Stimulated activated CD4-positive, alpha-beta T cell treated with anti-CD3 and anti-CD28 coated beads, Interleukin-15, amount 100 ng/mL, for 48 hours (primary cell): ENCODE data around the gene MUC20.

Experiments used
- DNase-seq, 2 donors: peaks; one replicate each; pipeline ENCODE4 v3.0.0-alpha.2; 2020; ENCODE audit warnings: low read depth in 2 of 2

The MUC20 gene

DNA sequence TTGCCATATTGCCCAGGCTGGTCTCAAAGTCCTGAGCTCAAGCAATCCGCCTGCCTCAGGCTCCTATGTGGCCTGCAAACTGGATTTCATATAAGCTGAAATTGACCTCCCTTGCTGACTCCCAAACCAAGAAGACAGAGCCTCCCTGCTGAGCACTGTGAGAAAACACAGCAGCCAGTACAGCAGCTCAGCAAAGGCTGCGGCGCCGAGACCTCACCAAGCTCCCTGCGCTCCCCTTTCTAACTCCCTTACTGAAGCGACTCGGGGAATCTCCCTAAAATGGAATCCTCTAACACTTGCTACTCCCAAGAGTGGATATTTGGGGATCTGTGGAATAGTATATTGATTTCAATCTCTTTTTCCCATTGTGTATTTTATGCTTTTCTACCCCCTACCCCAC, 34.6 kb downstream of the MUC20 start:
- DNase-seq: no peak

DNA sequence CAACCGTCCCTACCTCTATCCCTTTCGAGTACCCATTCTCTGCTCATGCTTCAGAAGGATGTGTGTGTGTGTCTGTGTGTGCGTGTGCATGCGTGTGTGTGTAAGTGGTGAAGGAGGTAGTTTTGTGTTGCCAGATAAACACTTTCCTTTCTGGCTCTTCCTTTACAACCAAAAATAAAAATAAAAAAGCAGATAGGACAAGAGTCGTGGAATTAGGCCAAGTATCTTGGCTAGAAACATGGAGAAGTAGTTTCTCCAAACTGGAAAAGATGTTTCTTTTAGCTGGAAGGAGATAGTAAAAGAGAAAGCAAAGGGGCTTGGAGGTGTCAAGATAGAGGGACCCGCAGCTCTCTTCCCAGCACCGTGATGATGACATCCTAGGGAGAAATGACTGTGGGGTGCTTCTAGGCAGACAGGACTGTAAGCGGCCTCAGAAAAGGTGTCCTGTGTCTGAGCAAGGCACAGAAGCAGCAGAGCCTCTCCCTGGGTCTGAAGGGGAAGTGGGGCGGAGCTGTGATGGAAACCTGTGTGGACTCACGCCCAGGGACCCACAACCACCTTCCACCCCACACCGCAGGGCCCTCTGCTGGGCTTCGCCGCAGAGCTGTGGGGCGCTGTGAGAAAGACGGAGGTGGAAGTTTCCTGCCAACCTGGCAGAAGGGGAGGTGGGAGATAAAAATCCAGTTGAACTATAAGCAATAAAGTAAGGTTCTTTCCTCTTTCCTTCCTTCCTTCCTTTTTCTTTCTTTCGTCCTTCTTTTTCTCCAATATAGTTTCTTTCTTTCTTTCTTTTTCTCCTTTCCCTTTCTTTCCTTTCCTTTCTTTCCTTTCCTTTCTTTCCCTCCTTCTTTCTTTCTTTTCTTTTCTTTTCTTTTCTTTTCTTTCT, 35.3 kb downstream of the MUC20 start:
- DNase-seq: peak in 1 of 2 donors; percentile 12

DNA sequence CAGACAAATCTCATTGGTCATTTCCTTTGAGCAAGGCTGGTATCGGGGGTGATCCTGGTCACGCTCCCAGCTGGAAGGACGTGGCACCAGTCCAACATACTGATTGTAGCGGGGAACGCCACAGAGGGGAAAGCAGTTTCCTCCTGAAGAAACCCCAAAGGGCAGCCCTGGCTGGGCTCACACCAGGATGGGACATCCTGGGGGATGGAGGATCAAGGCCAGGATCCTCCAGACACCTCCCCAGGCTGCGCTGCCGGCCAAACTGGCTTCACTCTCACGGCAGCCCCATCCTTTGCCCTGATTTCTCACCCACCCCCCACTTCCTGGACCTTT, 36.6 kb downstream of the MUC20 start:
- no peak for DNase-seq

DNA sequence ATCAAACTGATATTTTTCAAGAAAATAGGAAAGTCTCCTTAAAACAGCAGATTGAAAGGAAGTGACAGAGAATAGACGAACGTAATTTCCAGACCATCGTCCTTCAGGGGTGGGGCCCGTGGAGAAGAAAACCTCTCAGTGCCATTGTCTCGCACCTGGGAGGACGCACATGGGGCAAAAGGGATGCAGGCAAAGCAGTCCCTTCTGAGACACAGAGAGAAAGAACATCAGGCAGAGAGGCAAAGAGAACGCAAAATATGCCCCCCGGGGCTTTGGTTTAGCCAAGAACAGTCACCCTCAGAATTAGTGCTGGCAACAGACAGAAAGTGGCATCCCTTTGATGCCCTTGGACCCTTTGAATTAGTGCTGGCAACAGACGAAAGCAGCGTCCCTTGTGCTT, 37.0 kb downstream of the MUC20 start:
- no peak for DNase-seq

DNA sequence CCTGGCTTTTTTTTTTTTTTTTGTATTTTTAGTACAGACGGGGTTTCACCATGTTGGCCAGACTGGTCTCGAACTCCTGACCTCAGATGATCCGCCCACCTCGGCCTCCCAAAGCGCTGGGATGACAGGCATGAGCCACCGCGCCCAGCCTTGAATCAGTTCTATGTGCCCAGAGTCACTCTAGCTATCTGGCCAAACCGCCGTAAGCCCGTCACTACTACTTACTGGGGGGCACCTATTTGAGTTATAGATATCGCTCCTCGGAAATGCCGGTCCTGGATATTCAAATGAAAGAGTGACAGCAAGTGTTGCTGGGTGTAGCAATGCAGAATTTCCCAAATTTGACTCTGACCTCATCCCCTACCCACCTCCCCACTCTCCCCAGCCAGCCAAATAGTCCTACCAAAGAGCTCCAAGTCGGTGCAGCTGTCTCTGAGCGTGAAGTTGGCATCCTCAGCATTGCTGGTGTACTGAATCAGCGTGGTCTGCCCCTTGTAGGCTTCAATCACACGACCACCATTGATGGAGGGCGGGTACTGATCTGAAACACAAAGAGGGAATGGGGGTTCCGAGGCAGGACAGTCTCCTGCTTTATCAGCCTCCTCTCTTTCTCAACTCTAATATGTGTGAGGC, 38.1 kb downstream of the MUC20 start:
- no peak for DNase-seq

DNA sequence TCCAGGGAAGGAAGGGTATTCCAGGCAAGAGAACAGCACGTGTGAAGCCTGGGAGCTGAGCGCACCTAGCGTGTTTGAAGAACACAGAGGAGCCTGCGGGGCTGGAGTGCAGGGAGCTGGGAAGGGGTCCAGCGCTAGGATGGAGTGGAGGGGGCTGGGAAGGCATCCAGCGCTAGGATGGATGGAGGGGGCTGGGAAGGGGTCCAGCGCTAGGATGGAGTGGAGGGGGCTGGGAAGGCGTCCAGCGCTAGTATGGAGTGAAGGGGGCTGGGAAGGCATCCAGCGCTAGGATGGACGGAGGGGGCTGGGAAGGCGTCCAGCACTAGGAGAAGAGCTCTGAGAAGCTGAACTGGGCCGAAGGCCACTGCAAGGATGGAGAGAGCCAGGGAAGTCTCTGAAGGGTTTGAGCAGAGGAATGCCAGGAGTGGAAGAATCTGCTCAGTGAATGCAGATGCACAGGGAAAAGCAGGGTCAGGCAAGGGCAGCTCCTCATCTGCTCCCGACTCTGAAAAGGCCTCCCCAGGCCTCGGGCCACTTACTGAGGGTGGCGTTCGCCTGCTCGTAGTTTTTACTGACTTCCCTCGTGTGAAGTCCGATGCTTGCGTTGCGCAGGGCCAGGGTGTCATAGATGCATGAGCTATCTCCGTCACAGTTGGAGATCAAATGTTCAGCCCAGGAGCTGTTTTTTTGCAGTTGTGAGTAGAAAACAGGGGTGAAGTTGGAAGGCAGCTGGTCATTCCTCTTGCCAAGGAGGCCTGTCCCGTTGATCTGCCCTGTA, 39.8 kb downstream of the MUC20 start:
- DNase-seq: no peak

DNA sequence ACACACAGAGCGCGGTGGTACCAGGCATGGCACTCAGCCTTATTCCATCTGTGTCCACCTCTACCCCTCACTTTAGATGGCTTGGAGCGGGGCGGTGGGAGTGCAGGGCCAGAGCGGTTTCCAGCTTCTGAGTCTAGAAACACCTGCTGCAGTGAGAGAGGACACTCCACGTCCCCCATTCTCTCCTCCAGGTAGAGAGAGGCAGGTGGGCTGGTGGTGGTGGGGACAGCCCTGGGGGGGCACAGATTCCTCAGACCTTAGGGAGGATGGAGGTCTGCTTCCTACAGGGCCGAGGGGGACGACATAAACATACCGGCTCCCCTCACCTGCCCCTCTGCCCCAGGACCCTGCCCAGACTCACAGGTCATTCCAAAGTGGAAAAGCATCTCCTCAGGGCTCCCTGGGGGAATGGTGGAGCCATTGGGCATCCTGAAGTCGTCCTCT, 40.4 kb downstream of the MUC20 start:
- no peak for DNase-seq

DNA sequence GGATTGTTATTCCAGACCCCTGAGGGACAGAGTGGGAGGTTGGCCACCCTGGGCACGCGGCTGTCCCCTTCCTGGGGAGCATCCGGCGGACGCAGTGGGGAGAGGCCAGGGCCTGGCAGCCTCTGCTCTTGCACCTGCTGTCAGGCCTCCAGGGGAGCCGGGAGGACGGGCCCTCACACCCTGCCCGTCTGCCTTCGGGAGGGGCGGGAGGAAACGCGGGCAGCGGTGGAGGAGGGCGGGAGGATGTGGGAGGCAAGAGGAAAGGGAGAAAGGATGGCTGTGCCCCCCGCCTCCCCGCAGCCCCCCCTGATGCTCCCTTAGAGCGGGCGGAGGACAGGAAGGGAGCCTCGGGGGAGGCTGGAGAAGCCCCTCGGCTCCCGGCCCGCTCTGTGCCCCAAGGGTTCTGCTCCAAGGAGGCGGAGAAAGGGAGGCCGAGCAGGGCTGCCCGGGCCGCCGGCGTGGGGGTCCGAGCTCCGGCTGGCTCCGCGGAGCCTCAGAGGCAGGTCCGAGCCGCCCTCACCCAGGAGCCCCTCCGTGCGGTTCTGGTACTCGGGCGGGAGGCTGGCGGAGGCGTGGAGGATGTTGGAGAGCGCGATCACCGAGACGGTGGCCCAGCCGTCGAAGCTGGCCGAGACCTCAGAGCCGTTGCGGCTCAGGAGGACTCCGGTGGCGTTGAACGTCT, 40.9 kb downstream of the MUC20 start:
- no peak for DNase-seq

DNA sequence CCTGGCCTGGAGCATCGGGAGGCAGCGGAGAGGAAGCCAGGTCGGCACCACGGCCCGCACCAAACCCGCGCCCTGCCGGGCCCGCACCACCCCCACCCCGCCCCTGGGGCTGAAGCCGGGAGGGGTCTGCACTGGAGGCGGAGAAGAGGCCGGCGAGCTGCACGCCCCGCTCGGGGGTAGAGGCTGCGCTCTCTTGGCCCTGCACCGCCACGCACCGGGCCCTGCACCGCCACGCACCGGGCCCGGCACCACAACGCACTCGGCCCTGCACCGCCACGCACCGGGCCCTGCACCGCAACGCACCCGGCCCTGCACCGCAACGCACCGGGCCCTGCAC, 41.4 kb downstream of the MUC20 start:
- no peak for DNase-seq

DNA sequence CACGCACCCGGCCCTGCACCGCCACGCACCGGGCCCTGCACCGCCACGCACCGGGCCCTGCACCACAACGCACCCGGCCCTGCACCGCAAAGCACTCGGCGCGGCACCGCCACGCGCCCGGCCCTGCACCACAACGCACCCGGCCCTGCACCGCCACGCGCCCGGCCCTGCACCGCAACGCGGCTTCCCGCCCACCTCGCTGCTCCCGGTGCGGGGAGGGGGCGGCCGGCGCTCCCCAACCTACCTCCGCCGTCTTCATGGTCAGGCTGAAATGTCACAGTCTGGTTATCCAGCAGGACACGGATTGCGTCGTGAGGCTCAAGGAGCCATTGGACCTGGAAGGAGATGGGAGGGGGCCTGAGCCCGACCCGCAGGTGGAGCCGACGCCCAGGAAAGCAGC, 41.8 kb downstream of the MUC20 start:
- DNase-seq: no peak

DNA sequence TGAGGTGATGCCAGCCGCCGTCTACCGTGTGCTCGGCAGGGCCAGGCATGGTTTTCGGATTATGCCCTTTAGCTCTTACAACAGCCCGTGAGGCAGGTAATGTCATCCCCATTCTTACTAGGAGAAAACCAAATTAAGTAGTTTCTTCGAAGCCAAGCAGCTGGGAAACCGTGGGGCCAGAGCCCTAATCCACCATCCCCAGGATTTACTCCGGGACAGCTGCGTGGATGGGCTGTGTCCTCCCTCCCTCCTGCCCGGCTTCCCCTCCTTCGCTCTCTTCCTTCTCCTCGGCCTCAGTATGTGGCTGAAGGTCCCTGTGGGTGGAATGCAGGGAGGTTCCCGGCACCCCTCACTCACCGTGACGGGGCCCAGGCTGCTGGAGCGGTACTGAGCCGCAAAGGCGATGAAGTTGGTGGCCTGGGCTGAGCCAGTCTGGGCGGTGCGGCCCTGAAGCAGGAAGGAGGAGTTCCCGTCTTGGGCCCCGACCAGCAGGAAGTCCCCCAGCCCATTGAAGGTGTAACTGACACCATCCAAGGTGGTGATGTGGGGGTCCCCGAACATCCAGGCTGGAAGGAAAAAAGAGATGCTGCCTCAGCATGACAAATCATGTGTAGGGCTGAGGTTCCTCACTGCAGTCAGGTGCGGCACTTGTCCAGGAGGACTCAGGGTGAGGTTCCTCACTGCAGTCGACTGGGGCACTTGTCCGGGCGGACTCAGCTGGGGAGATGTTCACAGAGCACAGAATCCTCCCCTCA, 42.5 kb downstream of the MUC20 start:
- no peak for DNase-seq

DNA sequence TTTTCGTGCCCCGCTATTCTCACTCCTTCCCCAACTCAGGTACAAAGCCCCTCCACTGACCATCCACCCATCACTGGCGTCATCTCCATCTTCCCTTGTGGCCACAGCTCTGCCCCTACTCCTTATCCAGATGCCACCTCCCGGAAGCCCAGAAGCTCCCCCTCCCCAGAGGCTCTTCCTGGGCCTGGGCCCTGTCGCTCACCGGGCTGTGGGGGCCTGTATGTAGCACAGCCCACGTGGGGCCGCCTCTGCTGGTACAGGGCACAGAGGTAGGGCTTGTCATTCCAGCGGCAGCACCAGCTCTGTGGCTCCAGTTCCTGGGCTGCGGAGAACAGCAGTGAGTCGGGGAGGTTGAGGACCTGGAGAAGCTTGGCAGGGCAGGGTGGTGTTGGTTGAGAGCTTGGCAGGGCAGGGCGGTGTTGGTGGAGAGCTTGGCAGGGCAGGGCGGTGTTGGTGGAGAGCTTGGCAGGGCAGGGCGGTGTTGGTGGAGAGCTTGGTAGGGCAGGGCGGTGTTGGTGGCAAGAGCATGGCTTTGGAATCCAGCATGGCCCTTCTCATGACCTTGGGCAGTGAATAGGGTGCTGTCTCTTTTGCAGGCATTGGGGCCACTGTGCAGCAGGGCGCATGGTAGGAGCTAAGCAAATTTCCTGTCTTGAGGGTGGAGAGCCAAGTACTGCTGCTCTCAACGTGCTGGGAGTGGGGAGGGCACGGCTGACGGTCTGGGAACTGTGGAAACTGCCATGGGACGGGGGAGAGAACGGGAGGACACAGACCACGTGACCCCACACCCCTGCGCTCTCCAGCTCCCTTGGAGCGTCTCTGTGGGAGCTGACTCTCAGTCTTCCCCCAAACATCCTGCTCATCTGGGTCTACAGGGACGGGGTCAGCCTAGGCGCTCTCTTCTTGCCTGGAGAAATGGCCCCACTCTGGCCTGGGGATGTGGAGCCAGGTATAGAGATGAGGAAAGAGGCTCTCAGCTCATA, 43.4 kb downstream of the MUC20 start:
- DNase-seq: no peak

DNA sequence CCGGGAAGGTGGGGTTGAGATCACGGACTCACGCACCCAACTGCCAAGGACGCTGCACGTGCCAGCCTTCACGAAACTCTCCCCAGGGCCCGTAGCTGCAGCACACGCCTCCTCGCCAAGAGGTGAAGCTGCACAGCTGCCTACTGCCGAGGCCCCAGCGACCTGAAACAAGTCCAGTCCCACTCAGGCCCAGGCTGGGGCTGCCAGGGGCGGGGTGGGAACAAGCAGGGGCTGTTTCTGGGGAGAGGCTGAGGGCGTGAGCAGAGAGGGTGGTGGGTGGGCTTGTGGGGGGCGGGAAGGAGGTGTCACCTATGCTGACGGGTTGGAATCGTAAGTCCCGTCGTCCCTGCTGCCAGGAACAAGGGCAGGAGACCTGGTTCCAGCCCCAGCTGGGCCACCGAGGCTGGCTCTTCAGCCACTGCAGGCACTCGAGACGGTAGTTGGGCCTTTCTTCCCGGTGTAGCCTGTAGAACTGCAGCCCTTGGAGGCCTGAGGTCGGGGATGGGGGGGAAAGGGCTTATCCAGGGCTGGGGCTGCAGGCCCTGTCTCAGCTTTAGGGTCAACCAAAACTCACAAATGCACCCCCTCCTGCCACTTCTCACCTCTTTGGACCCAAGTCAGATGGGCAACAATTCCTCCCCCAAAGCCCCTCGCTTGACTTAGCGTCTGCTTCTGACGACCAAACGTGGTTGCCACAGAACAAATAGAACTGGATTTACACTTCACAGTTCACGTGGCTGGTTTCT, 44.4 kb downstream of the MUC20 start:
- no peak for DNase-seq

DNA sequence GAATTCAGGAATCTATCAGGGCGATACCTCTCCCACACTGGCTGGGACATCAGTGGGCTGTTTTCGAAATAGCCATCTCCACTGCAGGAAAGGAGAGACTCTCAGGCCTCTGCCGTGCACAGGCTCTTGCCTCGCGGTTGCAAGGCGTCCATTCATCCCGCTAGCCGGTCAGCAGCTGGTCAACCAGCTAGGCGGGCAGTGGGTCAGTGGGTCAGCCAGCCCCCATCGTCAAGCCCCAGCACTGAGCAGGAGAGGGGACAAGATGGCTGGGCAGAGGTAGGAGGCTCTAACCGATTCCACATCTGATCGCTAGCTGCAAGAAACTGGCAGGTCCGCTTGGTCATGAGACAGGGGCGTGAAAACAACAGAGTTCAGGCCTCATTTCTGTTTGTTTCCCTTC, 45.9 kb downstream of the MUC20 start:
- DNase-seq: no peak

DNA sequence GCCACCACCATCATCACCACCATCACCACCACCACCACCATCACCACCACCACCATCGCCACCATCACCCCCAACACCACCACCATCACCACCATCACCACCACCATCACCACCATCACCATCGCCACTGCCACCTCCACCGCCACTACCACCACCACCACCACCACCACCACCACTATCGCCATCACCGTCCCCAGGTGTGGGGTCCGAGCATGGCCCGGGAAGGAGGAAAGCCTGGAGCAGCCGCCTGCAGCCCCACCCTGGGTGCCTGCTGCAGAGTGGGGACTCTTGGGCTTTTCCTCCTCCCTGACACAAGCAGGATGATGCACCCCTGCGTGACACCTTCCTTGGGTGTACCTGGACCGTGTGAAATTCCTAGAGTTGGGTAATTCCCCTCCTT, 47.0 kb downstream of the MUC20 start:
- DNase-seq: no peak

DNA sequence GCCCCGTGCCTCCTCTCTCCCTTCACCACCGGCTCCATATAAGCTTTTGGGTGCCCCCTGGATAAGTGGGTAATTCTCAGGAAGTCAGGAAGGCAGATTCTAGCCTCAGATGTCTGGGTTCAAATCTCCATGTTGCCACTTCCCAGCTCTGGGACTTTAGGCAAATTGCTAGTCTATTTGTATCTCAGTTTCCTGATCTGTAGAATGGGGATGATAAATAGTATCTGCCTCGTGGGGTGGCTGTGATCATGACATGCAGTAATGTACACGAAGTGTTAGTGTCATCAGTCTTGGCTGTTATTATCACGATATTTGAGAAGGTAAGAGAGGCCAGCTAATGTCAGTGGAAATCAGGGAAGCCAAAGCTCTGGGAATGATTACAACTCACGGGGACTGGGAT, 47.6 kb downstream of the MUC20 start:
- DNase-seq: no peak

DNA sequence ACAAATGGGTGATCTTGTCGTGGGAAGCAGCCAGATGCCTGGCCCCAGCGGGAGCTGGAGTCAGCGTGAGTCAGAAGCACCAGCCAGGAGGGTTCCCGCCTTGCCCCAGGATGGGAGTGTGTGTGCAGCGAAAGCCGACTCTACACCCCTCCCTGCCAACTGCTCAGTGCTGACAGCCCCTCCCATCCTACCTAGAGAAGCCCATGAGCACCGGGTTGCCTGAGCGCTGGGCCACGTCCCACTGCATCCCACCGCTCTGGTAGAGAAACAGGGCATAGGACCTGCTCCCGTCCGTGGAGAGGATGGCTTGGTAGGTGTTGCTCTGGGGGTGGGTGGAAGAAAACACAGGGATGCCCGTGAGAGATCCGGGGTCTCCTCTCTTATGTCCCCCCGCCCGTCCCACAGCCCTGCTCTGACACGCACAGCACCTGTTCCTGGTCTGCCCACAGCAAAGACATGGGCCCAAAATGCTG, 48.1 kb downstream of the MUC20 start:
- DNase-seq: no peak

DNA sequence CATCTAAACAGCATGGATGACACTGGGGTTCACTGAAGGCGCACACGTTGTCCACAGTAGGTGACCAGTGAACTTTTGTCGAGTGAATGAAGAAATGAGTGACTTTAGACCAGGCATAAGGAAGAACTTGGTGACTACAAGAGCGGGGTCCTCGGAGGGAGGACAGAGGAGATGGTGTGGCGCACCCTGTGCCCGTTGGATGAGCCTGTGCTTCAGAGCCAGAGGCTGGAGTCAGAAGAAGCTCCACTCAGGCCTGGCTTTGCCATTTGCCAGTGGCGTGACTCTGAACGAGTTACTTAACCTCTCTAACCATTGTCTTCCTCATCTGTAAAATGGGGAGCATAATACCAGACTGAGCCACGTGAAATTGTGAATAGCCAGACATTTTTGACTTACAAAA, 48.8 kb downstream of the MUC20 start:
- DNase-seq: no peak

DNA sequence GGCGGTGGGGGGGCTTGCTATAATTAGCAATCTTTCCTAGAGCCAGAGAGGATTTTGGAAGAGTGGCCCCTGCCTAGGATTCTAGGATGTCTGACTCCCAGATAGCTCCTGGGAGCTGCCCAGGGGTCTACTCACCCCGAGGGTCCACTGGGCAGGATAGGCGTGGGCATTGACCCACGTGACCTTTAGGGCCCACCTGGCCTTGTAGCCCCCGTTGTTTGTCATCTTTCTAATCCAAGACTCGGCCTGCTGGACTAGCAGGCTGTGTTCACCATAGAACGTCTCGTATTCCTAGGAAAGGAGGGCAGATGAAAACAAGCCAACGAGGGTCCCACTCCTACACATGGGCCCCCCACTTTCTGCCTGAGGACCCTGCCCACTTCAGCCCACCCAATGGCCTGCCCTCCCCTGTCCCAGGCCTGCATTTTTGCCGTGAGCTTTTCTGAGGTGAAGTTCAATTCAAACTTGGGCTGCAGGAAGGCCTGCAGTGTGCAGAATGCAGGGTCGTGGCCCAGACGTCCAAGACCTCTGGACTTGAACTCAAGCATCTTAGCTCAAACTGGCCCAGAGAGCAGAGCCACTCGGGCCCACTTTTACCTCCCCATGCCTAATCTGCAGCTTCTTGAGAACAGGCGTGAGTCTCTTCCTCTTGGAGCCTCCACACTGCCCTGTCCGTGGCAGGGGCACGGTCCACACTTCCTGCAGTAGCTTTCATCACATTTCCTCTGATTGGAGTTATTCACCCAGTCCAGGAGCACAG, 49.5 kb downstream of the MUC20 start:
- no peak for DNase-seq
